ENCODE measurements around the gene CD177.
"Not testable (repeated sequence)": the region's sequence is repeated elsewhere in the genome, so short reads cannot be mapped to it uniquely, and the experiment has no call there.

- TF ChIP-seq CTCF (IDR thresholded peaks at IDR 0.05; ENCODE audit: low read length); EZH2 (optimal IDR thresholded peaks at IDR 0.05; ENCODE audit: low read depth, low read length): not testable (repeated sequence)
Observed at GRCh38 chr19:43393501-43393900, 40.0 kb downstream of the CD177 start.

Data from MM.1S (cell line).